Astrocyte of the hippocampus (primary cell): ENCODE results near the gene PNP.
A peak's percentile ranks its signal among the peaks of the same experiment; 100 is the strongest.

Source experiments
- DNase-seq: peaks from one replicate; pipeline ENCODE4 v3.0.0; 2011; ENCODE audit warnings: low read depth, low spot score

The PNP gene

DNA sequence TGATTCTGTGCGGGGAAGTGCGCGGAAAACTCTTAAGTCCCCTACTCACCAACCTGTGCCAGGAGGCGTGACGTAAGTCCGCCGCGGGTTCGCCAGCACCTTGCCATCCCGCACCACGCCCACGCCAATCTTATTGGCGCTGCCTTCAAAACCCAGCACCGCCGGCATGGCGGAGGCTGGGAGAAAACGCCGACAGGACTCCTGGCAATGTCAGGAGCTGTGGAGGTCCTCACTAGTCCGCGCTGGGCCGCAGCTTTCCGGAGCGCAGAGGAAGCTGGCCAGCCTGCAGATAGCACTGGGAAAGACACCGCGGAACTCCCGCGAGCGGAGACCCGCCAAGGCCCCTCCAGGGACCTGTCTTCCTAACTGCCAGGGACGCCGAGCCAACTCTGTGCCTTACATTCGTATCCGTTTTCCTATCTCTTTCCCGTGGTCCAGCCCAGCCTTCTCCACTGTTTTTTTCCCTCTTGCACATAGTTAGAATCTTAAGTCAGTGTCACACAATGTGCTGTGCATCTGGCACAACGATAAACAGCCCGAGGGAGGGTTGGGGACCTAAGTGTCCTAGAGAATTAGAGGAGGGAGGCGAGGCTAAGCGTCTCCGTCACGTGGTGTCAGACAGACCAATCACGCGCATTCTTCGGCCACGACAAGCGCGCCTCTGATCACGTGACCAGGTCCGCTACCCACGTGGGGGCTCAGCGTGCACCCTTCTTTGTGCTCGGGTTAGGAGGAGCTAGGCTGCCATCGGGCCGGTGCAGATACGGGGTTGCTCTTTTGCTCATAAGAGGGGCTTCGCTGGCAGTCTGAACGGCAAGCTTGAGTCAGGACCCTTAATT is 14.5 kb upstream of the PNP start, which contains the start of the genes APEX1 and OSGEP:
APEX1 (plus strand) TSS at position 711 of the 839 bp plus-strand sequence. CDS start 420 bp downstream, outside the sequence.
OSGEP (minus strand) TSS at position 297 of the 839 bp plus-strand sequence; CDS start at position 168, 129 bp downstream.
- DNase-seq, result peak; percentile 99

DNA sequence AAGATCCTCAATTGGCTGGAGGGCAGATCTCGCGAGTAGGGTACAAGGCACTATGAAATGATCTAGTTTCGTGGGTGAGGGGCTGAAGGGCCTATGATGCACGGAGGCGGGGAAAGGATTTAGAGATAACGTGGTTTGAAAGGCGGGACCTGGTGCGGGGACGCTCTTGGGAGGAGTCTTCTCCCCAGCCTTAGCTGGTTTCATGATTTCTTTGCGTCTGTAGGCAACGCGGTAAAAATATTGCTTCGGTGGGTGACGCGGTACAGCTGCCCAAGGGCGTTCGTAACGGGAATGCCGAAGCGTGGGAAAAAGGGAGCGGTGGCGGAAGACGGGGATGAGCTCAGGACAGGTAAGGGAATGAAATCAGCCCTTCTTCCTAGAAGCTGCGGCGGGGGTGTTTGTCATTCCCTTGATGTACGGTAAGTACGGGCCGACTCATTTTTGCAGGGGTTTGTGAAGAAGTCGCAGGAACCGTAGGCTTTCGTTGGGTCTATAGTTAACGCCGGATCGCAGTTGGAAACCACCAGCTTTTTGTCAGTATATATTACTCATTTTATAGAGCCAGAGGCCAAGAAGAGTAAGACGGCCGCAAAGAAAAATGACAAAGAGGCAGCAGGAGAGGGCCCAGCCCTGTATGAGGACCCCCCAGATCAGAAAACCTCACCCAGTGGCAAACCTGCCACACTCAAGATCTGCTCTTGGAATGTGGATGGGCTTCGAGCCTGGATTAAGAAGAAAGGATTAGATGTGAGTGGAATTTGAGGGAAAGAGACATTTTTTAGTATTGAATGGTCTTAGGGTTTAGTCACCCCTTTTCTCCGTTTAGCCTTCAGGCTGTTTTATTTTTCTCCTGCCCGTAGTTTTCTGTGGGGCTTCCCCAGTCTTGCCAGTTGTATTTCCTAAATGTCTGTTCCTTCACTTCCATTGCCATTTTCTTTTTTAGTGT is 13.6 kb upstream of the PNP start:
- DNase-seq, result peak; percentile 61

- DNase-seq, result no peak
Observed at GRCh38 chr14:20456971-20457370, 12.2 kb upstream of the PNP start.

DNA sequence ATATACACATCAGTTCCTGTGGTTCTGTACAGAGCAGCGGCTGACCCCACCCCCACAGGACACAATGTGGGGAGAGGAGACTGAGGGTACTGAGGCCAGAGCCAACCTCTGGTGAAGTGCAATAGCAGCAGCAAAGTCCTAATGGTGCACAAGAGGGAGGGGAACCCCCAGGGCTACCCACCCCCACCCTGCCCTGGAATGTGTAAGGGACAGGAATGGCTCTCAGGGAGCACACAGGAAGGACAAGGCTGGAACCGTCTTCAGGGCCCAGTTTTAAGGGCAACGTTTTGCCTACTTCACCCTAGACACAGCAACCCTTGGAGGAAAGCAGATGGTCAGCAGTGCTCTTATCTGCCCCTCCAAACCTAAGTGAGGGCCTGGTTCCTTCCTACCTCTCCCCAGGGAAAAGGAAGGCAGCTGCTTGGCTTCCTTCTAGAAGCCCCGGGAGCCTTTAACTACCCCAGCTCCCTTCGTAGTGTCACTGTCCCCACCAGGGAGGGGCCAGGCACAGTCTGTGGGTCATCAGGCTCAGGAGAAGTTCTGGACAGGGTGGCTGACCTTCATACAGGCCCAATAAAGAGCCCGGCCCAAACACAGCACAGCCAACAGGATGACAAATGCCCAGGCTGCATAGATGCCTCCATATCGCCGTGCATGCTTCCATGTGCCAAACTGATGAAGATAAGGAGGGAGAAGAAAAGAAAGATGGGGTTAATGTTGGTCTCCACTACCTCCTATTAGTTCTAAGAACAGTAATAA is 11.0 kb upstream of the PNP start:
- no peak for DNase-seq

DNA sequence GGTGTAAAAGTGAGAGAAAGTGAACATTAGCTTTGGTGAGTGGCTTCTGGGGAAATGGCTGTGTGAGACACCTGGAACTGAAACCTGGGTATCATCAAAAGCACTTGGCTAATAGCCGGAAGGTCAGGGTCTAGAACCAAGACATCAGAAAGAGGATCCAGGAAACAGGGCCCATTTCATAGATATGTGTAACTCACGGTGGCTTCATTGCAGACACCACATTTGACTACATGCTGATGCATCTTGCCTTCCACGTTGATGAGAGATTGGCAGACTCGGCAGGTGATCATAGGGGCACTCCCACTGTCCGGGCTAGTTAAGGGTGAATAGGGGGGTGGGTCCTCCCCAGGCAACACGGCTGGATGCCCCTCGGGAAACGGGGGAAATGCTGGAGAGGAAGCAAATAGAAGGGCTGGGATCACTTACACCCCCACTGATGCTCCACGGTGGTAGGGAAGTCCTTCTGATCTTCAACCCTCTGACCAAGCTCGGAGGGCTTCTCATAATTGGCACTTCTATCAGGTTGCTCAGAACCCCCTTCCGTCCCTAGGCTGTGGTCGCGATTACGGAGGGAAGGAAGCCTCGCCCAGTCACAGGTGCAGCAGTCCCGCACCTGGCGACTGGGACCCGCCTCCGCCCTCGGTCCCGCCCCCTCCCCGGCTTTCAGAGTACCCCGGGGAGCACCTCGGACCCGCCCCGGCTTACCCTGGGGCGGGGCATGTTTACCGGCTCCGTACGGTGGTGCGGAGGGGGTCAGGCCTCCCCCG is 8.6 kb upstream of the PNP start:
- no peak for DNase-seq

- DNase-seq, result peak; percentile 100
Observed at GRCh38 chr14:20461225-20462141, 7.7 kb upstream of the PNP start, which contains the start of gene PIP4P1. TSS of gene PIP4P1 (minus strand) at chr14:20461434. CDS start at chr14:20461325, 109 bp downstream.

GRCh38 chr14:20468764-20469241 is 403 bp upstream of the PNP start:
- DNase-seq, result no peak

GRCh38 chr14:20469890-20470602 is 840 bp downstream of the PNP start:
- DNase-seq, result peak; percentile 63

GRCh38 chr14:20470603-20470901 is 1.3 kb downstream of the PNP start:
- DNase-seq, result no peak

DNA sequence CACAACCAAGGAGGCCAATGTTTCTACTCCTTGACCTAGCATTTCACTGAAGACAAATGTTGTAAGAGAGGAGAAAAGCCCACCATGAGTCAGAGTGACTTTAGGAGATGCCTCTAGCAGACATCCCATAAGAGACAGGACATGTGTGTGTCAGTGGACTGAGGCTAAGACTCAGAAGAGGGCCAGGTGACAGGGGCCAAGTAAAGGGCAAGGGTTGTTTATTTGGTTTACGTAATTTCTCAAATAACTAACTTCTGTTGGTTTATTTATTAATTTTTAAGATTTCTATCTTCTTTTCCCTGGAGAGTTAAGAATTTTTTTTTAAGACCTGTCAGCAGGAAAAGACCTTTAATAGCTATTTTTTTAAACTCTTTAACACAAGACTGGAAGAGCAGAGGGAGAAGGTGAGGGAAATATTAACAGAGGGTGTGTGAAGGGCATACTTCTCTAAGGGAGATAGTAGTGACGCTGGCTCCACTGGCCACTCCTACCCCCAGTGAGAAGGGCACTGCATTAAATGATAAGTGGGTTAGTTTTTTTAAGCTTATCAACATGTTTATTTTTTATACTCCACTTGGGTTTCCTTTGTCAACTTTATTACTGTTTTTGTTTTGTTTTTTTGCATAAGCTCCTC is 3.4 kb downstream of the PNP start:
- no peak for DNase-seq

DNA sequence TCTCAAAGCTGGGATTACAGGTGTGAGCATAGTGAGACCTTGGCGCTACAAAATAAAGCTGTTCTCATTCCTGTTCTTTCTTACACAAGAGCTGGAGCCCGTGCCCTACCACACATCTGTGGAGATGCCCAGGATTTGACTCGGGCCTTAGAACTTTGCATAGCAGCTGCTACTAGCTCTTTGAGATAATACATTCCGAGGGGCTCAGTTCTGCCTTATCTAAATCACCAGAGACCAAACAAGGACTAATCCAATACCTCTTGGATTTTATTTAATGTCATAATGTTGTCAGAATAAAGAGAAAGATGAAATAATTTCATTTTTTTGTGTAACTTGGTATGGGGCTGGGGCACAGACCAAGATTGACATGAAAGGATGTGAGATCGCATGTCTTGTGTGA is 7.6 kb downstream of the PNP start:
- DNase-seq, result no peak

GRCh38 chr14:20477211-20477876 is 8.1 kb downstream of the PNP start:
- peak; percentile 76 for DNase-seq

- no peak for DNase-seq
Observed at GRCh38 chr14:20478894-20479293, 9.7 kb downstream of the PNP start.

DNA sequence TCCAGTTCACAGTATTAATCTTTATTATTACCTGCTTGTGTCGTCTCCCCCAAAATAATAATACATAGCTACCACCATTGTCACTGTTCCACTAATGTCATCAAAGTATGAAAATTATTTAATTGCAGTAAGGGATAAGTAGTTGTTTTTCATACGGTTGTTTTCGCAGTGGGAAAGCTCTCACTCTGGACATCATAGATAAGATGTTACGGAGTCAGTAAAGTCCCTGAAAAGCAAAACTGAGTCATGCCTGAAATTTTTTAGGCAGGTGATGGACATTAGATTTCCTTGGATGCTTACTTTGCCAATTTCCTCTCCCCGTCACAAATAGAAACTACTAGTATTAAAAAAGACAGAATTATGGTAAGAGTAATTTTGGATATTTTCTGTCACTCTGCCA is 13.2 kb downstream of the PNP start:
- no peak for DNase-seq

DNA sequence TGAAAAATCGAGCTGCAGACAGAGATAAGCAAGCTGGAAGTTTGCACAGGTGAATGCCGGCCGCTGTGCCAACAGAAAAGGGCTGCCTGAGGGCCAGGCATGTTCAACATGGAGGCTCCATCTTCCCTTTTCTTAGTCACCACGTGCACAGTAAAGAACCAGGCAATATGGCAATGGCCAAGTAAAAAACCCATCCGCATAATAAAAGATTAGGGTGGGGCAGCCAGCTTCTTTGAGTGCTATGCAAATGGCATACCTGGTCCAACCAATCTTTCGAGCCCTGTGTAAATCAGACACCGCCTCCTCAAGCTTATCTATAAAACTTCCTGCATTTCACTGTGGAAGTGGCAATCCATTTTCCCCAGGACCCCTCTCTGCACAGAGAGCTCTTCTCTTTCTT is 16.7 kb downstream of the PNP start:
- no peak for DNase-seq

DNA sequence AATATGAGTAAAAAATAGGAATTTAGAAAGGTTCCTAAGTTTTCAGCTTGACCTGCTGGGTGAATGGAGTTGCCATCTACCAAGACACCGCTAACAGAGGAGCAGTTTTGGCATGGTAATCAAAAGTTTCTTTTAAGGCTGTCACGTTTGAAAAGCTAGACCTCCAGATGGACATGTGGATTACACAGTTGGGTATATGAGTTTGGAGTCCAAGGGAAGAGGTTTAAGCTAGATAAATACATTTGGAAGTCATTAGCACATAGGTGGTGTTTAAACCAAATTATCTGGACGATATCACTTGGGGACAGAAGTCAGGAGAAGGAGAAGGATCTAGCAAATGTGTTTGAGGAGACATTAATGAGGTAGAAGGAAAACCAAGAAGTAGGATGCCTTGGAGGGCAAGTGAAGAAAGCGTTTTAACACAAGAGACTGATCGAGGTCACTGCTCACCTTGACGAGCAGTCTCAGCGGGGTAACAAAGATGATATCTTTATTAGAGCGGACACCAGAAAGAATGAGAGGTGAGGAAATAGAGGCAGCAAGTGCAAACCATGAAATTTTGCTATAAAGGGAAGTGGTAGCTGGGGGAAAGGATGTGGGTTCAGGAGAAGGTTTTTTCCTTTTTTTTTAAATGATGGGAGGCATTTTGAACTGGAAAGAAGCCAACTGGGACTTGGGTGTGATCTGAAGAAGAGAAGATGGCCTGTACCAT is 17.6 kb downstream of the PNP start:
- no peak for DNase-seq

DNA sequence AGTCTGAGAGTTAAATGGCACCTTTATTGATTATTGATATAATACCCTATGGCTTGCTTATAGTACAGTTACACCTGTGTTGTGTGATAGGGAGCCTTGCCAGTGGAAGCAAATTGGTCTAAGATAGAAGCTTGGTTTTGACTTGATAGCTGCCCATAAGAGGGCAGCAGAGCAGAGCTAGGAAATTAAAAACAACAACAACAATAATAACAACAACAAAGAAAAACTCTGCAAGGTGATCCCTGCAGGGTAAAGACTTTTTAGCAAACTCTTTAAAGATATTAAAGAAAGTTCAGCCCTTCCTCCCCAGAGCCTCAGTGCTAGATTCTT is 18.2 kb downstream of the PNP start:
- DNase-seq, result no peak
